HL-60 (cell line): ENCODE measurements around the gene HEPACAM.

Experiments
- DNase-seq, 2 experiments: peaks; one replicate each; pipeline ENCODE4 v3.0.0-alpha.2; 2010 to 2020; ENCODE audit warnings: low read depth in 1 of 2, low spot score in 1 of 2
- H3K27ac ChIP-seq: fragments of 250-450 bp; sonication (Bioruptor Pico); replicated peaks from 2 replicates; pipeline ENCODE4 v1.5.1; 2020; ENCODE audit warnings: mild to moderate bottlenecking, moderate library complexity
- H3K27me3 ChIP-seq: fragments of 250-450 bp; sonication (Bioruptor Pico); 2 replicates; pipeline ENCODE4 v1.5.1; 2021; ENCODE audit warnings: mild to moderate bottlenecking, moderate library complexity; ENCODE audit not compliant: insufficient read depth, poor library complexity, severe bottlenecking
- H3K4me3 ChIP-seq: replicated peaks from 2 replicates; pipeline ENCODE4 v1.5.1; 2011; ENCODE audit warnings: mild to moderate bottlenecking, control low read depth, low read length; ENCODE audit not compliant: insufficient read depth
- CTCF ChIP-seq: IDR thresholded peaks from one replicate; pipeline ENCODE4 v1.5.1; 2011; ENCODE audit warnings: low read length, control low read depth, inconsistent platforms; ENCODE audit not compliant: insufficient read depth
- GABPA ChIP-seq: IDR thresholded peaks from 2 replicates; pipeline ENCODE4 v1.6.1; 2012; ENCODE audit warnings: low read depth
- POLR2AphosphoS5 ChIP-seq: IDR thresholded peaks from 2 replicates; pipeline ENCODE4 v1.6.1; 2012; ENCODE audit warnings: low read depth
- SPI1 ChIP-seq: IDR thresholded peaks from 2 replicates; pipeline ENCODE4 v1.6.1; 2012; ENCODE audit warnings: low read depth, mild to moderate bottlenecking, borderline replicate concordance
- TF ChIP-seq, protein P1 (sequence below): IDR thresholded peaks from 2 replicates; pipeline ENCODE4 v1.6.1; 2012; ENCODE audit warnings: low read depth; ENCODE audit not compliant: insufficient replicate concordance

The HEPACAM gene

DNA sequence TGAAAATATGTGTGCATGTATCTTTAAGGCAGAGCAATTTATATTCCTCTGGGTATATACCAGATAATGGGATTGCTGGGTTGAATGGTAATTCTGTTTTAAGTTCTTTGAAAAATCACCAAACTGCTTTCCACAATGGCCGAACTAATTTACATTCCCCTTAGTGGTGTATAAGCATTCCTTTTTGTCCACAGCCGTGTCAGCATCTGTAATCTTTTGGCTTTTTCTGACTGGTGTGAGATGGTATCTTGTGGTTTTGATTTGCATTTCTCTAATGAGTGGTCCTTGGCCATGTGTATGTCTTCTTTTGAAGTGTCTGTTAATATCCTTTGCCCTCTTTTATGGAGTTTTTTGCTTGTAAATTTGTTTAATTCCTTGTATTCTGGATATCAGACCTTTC is 42.5 kb upstream of the HEPACAM start:
- TF ChIP-seq, protein P1, sequence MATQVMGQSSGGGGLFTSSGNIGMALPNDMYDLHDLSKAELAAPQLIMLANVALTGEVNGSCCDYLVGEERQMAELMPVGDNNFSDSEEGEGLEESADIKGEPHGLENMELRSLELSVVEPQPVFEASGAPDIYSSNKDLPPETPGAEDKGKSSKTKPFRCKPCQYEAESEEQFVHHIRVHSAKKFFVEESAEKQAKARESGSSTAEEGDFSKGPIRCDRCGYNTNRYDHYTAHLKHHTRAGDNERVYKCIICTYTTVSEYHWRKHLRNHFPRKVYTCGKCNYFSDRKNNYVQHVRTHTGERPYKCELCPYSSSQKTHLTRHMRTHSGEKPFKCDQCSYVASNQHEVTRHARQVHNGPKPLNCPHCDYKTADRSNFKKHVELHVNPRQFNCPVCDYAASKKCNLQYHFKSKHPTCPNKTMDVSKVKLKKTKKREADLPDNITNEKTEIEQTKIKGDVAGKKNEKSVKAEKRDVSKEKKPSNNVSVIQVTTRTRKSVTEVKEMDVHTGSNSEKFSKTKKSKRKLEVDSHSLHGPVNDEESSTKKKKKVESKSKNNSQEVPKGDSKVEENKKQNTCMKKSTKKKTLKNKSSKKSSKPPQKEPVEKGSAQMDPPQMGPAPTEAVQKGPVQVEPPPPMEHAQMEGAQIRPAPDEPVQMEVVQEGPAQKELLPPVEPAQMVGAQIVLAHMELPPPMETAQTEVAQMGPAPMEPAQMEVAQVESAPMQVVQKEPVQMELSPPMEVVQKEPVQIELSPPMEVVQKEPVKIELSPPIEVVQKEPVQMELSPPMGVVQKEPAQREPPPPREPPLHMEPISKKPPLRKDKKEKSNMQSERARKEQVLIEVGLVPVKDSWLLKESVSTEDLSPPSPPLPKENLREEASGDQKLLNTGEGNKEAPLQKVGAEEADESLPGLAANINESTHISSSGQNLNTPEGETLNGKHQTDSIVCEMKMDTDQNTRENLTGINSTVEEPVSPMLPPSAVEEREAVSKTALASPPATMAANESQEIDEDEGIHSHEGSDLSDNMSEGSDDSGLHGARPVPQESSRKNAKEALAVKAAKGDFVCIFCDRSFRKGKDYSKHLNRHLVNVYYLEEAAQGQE = no peak
- no peak for TF ChIP-seq POLR2AphosphoS5
- TF ChIP-seq GABPA = no peak
- H3K4me3 ChIP-seq = no peak overlapping the region
- DNase-seq = no peak
- H3K27me3 ChIP-seq = no peaks in the 10 kb centered on the region
- no peak overlapping the region for H3K27ac ChIP-seq

DNA sequence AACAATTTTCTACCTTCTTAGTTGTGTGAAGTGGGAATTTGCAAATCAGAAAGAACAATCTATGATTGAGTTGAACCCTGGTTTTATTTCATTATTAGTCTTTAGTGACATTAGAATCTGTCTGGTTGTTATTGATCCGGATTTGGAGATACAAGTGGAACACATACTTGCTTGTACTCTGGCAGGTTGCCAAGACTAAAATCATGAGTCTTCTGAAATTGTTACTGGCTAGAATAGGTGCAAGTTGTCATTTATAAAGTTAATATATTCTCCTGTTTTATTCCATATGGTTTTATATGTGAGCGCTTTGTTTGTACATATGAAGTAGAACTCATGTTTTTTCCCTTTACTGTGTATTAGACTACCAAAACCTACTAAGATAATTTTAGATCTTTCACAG is 41.2 kb upstream of the HEPACAM start:
- no peaks in the 10 kb centered on the region for H3K27me3 ChIP-seq
- DNase-seq = peak in 1 of 2 experiments; percentile 6
- TF ChIP-seq SPI1 (no peak), GABPA (no peak), POLR2AphosphoS5 (no peak), CTCF (no peak)
- TF ChIP-seq, protein P1 = no peak
- H3K4me3 ChIP-seq = no peak overlapping the region
- H3K27ac ChIP-seq = no peak overlapping the region

DNA sequence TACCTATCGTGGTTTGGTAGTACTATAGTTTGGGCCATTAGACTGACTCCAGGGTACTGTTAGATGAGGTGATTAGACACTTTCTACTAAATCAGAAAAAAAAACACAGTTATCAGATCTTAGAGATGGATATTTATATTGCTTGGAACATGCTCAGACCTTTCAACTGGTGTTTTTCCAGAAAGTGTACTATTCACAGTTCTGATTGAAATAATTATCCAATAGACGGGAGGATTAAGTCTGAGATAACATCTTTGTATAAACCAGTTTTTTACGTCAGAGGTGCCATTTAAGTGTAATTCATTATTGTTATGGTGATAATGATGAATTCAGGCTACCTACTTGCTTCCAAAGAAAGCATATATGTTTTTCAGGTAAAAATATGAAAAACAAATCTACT is 40.7 kb upstream of the HEPACAM start:
- DNase-seq = no peak
- H3K27ac ChIP-seq = no peak overlapping the region

More for the DNA sequence above, 40.7 kb upstream of the HEPACAM start:
- Histone ChIP-seq H3K27me3 (no peaks in the 10 kb centered on the region), H3K4me3 (no peak overlapping the region)
- TF ChIP-seq CTCF (no peak), POLR2AphosphoS5 (no peak), GABPA (no peak), SPI1 (no peak)
- TF ChIP-seq, protein P1 = no peak
